HG03097 (cell line): Measurements from ENCODE around the gene FCRL5.
A peak's percentile ranks its signal among the peaks of the same experiment; 100 is the strongest.
"Not testable (repeated sequence)": the region's sequence is repeated elsewhere in the genome, so short reads cannot be mapped to it uniquely, and the experiment has no call there.

Experiments
- ATAC-seq: cut with Tn5 transposase; IDR thresholded peaks from one replicate; pipeline ENCODE4 v1.9.1; 2021; ENCODE audit not compliant: unreplicated experiment, low FRiP score

The FCRL5 gene

GRCh38 chr1:157551694-157552693 lies at the start of gene FCRL5:
FCRL5 (minus strand) TSS chr1:157552515; CDS start chr1:157552362, 153 bp downstream.
- ATAC-seq = no peak

DNA sequence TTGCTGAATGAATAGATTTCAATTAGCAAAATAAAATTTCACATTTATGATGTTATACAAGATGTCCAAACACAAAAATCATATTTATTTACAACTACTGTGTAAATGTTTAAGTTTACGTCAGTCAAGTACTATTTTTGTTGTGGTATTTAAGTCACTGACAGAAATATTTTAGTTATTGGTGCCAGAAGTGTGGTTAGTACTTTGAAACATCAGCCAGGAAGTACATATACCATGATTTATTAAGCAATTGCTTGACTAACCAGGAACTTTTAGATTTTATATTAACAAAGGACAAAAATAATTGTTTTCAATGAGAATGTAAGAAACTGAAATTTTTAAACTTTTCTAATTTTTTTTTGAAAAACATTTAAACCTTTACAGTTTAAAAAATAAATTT lies 47.9 kb upstream of the FCRL5 start:
- ATAC-seq = no peak

GRCh38 chr1:157597959-157598667 lies 45.8 kb upstream of the FCRL5 start, which contains the start of gene FCRL4:
FCRL4 (minus strand) TSS chr1:157598085; CDS start chr1:157597944, 141 bp downstream.
- ATAC-seq = peak; percentile 62

DNA sequence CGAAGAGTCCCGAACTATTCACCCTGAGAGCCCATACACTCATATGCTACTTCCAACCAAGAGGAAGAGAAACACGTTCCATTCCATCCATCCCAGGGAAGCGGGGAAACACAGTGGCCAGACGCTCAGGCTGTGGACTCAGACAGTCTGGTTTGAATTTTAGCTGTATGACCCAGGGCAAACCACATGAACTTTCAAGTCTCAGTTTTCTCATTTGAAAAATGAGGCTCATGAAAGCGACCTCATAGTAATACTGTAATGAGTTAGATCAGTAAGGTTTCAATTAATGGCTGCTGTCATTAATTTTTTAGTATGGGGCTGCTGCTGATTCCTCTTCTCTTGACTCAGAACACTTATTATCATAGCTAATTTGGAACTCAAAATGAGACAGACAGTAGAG lies 44.1 kb upstream of the FCRL5 start:
- no peak for ATAC-seq

DNA sequence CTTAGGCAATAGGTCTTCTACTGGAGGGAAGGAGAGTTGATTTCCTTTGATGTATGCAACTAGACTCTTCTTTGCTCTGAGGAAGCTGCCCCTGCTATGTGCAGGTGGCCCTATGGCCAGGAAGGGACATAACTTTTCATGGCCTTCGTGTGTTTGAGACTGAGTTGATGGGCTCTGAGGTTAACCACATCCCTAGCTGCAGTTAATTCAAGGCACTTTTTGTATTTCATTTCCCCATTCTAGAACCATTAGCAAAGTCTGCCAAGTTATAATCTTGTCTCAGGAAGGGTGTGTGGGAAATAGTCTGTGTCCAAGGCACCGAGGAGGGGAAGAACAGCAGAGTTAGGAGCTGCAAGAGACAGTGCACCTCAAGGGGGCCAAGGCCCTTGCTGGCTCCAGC lies 43.0 kb upstream of the FCRL5 start:
- ATAC-seq = peak; percentile 59

DNA sequence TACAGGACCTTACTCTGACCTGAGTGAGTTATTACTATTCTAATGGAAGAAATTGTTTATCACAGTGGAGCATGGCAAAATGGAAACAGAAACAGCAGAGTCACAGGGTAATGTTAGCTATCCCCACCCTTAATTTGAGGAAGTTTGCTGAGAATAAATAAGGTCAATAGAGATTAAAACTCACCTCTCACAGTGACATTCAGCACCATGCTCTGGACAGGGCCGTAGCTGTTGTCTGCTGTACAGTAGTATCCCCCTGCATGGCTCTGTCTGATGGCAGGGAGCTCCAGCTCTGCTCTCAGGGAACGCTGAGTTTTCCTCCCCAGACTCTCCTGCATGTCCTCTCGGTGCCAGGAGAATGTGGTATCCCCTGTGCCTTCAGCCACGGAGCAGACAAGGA lies 33.7 kb upstream of the FCRL5 start:
- ATAC-seq = no peak

DNA sequence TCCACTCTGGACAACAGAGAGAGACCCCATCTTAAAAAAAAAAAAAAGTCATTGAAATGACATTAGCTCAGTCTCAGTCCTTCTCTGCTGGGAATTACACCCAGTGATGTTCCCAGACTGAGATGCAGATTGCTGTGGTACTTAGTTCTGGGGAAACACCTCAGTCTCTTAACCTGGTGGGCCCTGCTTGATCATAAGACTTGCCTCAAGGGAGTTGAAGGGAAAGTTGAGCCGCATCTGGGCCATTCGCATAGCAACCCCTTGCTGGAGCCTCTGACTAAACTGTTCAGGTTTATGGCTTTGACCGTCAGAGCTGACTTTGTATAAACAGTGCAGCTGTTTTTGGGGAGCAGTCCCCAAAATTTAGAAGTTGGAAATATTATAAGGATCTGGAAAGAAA lies 32.2 kb upstream of the FCRL5 start:
- ATAC-seq = no peak

- no peak for ATAC-seq
These were observed 28.5 kb upstream of the FCRL5 start for GRCh38 chr1:157580828-157581210.

- ATAC-seq = no peak
These were observed 28.0 kb upstream of the FCRL5 start for GRCh38 chr1:157580179-157580827.

DNA sequence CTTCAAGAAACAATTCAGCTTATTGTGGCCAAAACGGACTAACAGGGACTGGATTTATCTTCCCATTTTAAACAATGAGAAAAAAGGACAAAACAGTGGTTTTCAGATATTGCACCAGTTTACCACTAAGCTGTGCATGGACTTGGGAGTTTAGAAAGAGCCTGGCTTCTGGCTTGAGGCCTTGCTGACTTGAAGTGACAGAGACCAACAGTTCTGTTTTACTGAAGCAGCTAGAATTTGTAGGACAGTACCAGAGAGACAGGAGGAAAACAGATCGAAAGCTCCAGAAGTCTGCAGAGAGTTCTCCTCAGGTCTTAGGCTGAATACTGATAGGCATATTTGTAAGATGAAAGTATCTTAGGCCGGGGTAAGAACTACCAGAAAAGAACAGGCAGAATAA lies 25.1 kb upstream of the FCRL5 start:
- ATAC-seq = no peak

DNA sequence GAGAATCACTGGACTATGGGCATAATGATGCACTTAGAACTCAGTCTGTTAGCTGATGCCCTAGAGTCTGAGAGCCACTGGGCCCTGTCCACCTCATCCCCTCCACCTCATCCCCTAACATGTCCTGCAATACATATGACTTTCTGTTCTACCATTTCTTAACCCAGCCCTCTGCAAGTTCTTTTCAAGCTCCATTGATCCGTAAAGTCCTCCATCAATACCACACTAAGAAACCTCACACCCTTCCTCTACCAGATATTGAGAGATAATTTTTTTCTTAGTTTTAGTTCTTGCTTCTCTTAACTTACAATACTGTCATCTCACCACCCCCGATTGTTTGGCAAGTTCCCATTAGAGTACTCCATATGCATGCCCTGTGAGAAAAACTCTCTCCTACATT lies 23.4 kb upstream of the FCRL5 start:
- ATAC-seq = no peak

DNA sequence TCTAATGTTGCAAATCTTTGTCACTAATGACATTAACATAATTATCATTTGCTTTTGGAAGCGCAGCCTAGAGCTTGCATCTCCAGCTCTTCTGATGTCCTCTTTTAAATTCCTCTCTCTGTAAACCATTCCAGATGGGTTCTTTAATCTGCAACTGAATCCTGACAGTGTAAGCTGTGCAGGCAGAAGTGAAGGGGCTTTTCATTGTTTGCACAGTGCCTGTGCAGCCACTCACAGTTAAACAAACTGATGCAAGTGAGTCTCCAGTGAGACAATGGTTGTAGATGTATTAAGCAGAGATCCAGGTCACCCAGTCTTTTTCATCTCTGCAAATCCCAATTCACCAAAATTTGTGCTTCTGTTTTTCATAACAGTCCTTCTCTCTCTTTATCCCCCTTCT lies 22.5 kb upstream of the FCRL5 start:
- ATAC-seq = no peak

- ATAC-seq = no peak
These were observed 14.4 kb upstream of the FCRL5 start for GRCh38 chr1:157566484-157567300.

DNA sequence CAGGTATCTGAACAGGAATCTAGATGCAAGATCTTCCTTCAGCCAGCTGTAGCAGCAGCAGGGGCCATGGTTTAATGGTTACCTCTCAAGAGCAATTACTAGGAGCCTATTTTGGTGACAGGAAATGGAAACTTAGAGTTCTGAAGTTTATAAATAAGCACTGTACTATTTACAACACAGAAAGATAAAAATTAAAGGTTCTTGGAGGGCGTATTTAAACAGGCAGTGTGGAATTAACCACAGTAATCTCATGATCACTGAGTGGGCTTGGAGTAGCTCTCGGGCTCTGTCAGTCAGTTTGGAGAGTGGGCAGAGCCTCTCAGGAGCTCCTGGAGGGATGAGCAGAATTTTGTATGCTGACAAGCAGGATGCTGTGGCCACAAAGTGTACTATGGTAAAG lies 10.2 kb upstream of the FCRL5 start:
- no peak for ATAC-seq

DNA sequence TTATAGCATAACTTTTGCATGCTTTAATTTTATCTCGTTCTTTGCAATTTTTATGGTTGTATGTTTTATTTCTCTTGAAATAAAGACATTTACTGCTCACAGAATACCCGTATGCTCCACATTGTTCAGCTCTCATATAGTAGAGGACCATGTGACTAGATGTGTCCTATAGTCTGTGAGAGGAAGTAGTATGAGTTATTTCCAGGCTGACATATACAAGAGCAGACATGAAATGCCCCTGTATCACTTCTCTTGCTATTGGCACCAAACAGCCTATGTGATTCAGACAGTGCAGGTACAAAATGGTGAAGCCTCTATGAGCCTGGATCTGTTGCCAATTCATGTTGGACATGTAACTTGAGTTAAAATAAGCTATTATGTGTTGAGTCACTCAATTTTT lies 5.8 kb upstream of the FCRL5 start:
- ATAC-seq = no peak

- ATAC-seq = not testable (repeated sequence)
These were observed 4.2 kb downstream of the FCRL5 start for GRCh38 chr1:157548081-157548480.

DNA sequence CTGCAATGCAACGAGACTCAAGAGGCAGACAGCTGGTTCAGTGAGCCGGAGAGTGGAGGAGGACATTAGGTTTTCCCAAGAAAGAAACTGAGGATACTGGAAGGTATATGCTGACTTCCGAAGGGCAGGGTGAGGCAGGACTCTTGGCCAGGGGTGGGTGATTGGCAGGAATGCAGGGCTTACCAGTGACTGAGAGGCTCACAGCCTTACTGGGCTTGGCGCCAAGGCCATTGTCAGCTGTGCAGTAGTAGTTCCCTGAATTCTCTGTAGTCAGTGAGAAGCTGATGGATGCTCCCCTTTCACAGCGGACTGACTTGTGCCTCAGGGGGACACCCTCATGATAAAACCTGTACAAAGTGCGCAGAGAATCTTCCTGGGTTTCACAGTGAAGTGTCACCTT lies 9.6 kb downstream of the FCRL5 start:
- no peak for ATAC-seq

GRCh38 chr1:157540852-157541251 lies 11.5 kb downstream of the FCRL5 start:
- no peak for ATAC-seq

GRCh38 chr1:157540160-157540748 lies 12.1 kb downstream of the FCRL5 start:
- ATAC-seq = no peak

- ATAC-seq = no peak
These were observed 12.7 kb downstream of the FCRL5 start for GRCh38 chr1:157539568-157539967.
